HG03565 (cell line): ENCODE results near the gene TMUB1.

ENCODE experiments used
- ATAC-seq: cut with Tn5 transposase; IDR thresholded peaks from one replicate; pipeline ENCODE4 v1.9.1; 2021; ENCODE audit warnings: mild to moderate bottlenecking, moderate library complexity; ENCODE audit not compliant: unreplicated experiment

The TMUB1 gene

DNA sequence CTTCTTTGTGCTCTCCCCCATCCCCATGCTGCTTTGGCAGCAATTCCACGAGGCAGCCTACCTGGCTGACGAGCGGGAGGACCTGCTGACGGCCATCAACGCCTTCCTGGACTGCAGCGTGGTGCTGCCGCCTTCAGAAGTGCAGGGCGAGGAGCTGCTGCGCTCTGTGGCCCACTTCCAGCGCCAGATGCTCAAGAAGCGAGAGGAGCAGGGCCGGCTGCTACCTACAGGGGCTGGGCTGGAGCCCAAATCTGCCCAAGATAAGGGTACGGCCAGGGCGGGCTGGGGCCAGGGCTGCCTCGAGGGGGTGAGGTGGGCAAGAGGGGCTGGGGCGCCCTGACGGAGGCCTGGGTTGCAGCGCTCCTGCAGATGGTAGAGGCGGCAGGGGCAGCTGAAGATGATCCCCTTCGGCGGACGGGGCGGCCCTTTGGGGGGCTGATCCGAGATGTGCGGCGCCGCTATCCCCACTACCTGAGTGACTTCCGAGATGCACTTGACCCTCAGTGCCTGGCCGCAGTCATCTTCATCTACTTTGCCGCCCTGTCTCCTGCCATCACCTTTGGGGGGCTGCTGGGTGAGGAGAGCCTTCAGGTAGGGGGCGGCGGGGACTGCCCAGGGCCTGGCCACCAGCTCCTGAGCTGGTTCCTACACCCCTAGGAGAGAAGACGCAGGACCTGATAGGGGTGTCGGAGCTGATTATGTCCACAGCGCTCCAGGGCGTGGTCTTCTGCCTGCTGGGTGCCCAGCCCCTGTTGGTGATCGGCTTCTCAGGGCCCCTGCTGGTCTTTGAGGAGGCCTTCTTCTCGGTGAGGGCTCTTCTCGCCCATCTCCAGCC lies 12.0 kb downstream of the TMUB1 start:
- no peak for ATAC-seq

- ATAC-seq: no peak
Measured at GRCh38 chr7:151070574-151070960, 12.7 kb downstream of the TMUB1 start.

DNA sequence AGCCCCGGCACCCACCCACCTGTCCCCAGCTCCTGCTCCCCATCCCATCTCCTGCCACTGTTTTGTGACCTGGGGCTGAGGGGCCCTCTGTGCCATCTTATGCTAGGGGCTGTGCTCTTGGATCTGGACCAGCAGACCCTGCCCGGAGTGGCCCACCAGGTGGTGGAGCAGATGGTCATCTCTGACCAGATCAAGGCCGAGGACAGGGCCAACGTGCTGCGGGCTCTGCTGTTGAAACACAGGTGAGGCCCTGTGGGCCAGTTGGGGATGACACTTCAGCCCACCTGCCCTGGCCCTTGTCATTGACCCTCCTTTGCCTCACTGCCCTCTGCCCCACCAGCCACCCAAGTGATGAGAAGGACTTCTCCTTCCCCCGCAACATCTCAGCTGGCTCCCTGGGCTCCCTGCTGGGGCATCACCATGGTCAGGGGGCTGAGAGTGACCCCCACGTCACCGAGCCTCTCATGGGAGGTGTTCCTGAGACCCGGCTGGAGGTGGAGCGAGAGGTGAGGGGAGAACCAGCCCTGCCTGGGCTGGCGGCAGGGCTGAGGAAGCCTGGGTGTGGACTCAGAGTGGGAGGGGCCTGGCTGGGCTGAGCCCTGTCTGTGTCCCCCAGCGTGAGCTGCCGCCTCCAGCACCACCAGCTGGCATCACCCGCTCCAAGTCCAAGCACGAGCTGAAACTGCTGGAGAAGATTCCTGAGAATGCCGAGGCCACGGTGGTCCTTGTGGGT lies 13.3 kb downstream of the TMUB1 start:
- no peak for ATAC-seq

DNA sequence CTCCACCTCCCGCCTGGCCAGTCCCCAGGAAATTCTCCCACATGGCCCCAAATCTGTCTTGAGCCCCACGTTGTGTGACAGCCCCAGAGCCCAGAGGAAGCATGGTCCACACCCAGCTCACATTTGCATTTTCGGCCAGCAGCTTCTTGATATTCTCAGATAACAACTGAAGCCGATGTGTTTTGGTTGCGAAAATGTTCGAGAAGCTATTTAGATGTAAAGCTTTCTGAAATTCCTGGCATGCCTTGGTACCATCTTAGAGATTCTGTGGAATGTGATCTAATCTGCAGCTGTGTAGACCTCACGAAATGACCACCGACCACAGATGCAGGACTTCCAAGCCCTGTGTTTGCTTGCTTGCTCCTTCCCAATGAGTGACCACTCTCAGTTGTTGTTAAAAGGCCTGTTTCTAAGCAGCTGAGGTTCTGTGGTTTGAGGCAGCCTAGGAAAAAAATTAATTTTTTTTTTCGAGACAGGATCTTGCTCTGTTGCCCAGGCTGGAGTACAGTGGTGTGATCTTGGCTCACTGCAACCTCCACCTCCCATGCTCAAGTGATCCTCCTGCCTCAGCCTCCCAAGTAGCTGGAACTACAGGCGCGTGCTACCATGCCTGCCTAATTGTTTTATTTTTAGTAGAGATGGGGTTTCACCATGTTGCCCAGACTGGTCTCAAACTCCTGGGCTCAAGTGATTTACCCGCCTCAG lies 15.1 kb downstream of the TMUB1 start:
- no peak for ATAC-seq

GRCh38 chr7:151066273-151066974 lies 16.9 kb downstream of the TMUB1 start:
- ATAC-seq: no peak

- ATAC-seq: no peak
Measured at GRCh38 chr7:151065516-151065915, 17.8 kb downstream of the TMUB1 start.

- no peak for ATAC-seq
Measured at GRCh38 chr7:151064993-151065392, 18.3 kb downstream of the TMUB1 start.

GRCh38 chr7:151064454-151064853 lies 18.8 kb downstream of the TMUB1 start:
- ATAC-seq: no peak

- ATAC-seq: no peak
Measured at GRCh38 chr7:151063212-151063561, 20.1 kb downstream of the TMUB1 start.

- ATAC-seq: no peak
Measured at GRCh38 chr7:151062399-151063211, 20.7 kb downstream of the TMUB1 start.

GRCh38 chr7:151062111-151062398 lies 21.2 kb downstream of the TMUB1 start:
- ATAC-seq: no peak

GRCh38 chr7:151061213-151062110 lies 21.8 kb downstream of the TMUB1 start:
- ATAC-seq: no peak

DNA sequence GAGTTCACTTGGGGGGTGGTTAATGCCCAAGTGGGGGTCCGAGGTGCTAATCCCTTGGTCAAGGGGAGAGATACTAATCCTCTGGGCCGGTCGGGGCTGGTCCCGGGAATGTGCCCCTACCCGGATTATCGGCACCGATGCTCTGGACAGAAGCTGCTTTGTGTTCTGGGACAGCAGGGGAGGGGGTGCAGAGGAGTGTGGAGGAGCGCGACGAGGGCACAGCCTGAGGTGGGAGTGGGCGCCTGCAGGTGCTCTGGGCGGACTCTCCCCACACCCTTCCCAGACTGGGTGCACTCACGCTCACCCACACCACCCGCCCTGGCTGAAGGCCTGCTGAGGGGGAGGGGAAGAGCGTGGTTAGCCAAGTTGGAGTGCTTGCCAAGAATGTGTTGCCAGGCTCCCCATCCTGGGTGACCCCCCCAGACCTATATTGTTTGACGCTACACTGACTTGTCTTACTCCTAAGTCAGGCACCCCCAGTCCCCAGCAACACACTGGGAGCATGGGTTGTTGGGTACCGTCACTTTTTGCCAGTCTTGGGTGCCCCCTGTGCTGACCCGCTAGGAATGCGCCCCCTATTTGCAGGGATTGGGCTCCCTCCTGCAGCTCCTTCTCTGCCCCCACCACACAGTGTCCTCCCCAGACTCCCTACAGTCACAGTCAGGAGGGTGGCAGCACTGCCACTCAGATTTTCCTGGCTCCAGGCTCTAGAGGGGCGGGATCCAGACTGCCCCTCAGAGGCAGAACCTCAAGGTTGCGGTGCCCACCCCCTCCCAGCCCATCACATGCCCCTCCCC lies 22.7 kb downstream of the TMUB1 start:
- ATAC-seq: no peak

DNA sequence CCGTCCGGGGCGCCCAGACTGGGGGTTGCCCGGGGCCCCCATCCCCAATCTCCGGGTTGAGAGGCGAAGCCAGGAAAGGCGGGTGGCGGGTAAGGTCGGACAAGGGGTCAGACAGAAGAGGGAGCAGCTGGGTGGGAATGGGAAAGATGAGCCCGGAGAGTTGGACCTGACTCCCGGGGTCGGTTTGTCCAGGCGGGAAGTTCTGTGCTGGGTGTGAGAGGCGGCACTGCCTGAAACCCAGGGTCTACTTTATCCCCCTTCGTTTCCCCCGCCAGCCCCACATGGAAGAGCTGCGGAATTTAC lies 23.2 kb downstream of the TMUB1 start:
- ATAC-seq: no peak

- ATAC-seq: no peak
Measured at GRCh38 chr7:151059367-151060112, 23.8 kb downstream of the TMUB1 start, which contains the start of gene SLC4A2. Gene SLC4A2 (plus strand): TSS chr7:151059589. CDS start chr7:151061988, 2,399 bp downstream.

DNA sequence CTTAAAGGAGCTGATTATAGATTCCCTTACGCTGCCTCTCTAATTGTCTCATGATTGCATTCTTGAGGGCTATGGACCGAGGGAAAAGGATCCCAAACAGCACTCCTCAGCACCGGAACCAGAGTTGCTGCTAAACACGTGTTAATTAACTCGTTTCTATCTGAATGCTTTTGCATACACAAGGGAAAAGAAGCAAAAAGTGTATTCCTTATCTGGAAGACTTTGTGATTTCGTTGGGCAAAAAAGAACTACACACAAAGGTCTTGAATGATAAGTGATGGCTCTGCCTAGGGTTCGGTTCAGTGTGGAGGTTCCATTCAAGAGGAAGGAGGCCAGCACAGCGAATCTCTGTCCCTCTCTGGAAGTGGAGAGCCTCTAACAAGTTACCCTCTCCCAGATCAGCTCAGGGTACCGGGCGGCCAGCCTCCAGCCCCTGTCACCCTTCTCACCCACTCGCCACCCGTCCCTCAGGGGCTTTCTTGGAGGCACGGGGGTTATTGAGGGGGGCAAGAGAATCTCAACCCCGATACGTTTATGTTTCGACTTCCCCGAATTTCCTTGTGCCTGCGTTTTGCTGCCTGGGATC lies 24.4 kb downstream of the TMUB1 start:
- no peak for ATAC-seq

DNA sequence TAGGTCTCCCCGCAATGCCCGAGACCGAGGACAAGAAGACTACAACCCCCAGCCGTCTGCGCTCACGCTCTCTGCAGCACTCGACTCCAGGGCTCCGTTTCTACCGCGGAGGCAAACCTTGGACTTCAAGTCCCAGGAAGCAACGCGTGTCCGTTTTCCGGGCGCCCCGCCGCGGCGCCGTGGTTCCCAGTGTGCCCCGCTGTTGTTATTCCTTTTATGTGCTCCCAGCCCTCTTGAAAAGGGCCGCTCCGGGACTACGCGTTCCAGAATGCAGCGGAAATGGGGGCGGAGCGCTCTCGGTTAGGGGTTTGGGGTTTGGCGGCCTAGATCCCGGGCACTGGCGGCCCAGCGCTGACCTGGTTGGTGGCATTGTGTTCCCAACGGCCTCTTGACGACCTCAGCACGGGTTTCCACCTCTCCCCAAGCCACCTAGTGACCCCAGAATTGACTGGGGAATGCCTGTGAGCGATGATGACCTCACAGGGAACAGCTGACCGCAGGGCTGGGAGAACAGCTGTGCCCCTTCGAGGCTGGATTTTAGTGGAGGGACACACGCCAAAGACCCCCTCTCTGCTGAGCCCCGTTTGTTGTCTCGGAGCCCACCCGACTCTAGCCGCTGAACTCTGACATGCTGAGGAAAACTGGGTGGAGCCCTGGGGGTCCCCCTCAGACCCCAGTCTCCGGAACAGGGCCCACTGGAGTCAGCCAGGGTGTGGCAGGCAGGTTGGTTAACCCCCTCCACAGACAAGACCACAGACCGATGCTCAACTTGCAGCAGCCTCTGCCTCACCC lies 25.1 kb downstream of the TMUB1 start:
- peak; percentile 82 for ATAC-seq
